ENCODE data around the gene CIB2.
A peak's percentile ranks its signal among the peaks of the same experiment; 100 is the strongest.

Gene CIB2

DNA sequence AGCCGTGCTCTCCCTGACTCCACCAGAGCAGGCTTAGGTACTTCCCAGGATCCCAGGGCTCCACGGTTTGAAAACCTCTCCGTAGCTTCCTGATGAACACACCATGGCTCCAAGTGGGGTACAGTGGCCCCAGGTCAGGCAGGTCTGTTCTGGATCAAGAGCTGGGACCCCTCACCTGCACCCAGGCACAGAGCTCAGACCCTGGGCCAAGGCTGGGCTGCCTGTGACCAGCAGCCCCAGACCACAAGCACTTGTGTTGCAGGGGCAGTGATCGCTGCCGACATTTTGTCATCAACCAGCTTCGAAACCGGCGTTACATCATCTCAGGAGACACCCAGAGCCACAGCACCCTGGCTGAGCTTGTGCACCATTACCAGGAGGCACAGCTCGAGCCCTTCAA lies 33.6 kb downstream of the CIB2 start:
- 98% methylated on average over 9 of the region's 9 CpGs for WGBS (ENCODE audit: insufficient coverage)
- CTCF ChIA-PET = interaction anchor here (1.1 to 2.4 kb wide), 4 partner anchors 8 to 131 kb away, joined by 3 to 9 read pairs (median 4); no protein-coding TSS in a partner anchor
- no peak overlapping the region for H3K27ac ChIP-seq (ENCODE audit: insufficient read depth in 1 of 2, low read depth in 1 of 2, low read length in 2 of 2, poor library complexity in 1 of 2, severe bottlenecking in 2 of 2)
- H3K27me3 ChIP-seq (replicated peaks in 2 of 5; ENCODE audit: control insufficient read depth in 4 of 5, insufficient read depth in 5 of 5, low read length in 4 of 5) = no peaks in the 10 kb centered on the region
- H3K4me3 ChIP-seq (ENCODE audit: control insufficient read depth in 1 of 7, extremely low read depth in 1 of 7, insufficient read depth in 4 of 7, low read depth in 2 of 7, low read length in 6 of 7) = no peak overlapping the region
- no peaks in the 10 kb centered on the region for H3K36me3 ChIP-seq (ENCODE audit: control insufficient read depth in 4 of 4, insufficient read depth in 4 of 4, low read length in 3 of 4)
- peaks cover 0 to 4% (median 2%) of the 10 kb centered on the region in 4 experiments for H3K4me1 ChIP-seq (ENCODE audit: control extremely low read depth in 1 of 4, control insufficient read depth in 4 of 4, insufficient read depth in 4 of 4, low read length in 3 of 4)
- DNase-seq = no peak
- POLR2A ChIA-PET = no interaction called here
- no peaks in the 10 kb centered on the region for H3K9me3 ChIP-seq (ENCODE audit: control extremely low read depth in 1 of 5, control insufficient read depth in 4 of 5, insufficient read depth in 2 of 5, low read depth in 1 of 5, low read length in 4 of 5)

DNA sequence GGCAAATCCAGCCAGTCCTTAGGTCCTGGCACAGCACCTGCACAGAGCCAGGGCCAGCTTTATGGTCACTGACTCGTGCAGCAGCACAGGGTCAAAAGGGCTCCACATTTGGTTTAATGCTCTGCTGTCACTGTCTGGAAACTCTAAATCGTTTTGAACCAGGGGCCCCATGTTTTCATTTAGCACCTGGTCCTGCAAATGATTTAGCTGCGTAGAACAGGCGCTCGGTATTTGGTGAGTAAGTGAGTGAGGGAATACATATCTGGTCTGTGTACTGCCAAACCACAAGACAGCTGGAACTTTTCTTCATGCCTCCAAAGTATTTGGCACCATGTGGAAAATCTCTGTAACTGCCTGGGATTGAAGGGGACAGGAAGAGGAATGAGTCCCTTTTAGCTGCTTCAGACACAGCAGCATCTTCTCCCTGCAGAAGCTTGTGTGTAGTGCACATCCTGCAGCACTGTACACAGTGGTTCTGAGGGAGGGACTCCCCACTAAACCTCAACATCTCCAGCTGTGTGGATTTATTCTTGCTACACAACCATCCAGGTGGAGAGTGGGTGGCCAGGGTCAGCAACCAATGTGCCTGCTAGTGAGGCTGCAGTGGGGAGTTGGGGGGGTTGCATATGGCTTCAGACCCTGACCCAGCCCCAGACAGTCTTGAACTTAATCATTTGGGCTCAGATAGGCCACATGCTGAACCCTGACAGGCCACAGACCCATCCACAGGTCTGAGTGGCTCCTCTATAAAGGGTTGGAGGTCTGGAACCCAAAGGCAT lies 37.8 kb downstream of the CIB2 start:
- Histone ChIP-seq H3K36me3 (ENCODE audit: control insufficient read depth in 4 of 4, insufficient read depth in 4 of 4, low read length in 3 of 4) (no peaks in the 10 kb centered on the region), H3K27ac (ENCODE audit: insufficient read depth in 1 of 2, low read depth in 1 of 2, low read length in 2 of 2, poor library complexity in 1 of 2, severe bottlenecking in 2 of 2) (no peak overlapping the region), H3K4me1 (ENCODE audit: control extremely low read depth in 1 of 4, control insufficient read depth in 4 of 4, insufficient read depth in 4 of 4, low read length in 3 of 4) (peaks cover 0 to 12% (median 8%) of the 10 kb centered on the region in 4 experiments), H3K4me3 (ENCODE audit: control insufficient read depth in 1 of 7, extremely low read depth in 1 of 7, insufficient read depth in 4 of 7, low read depth in 2 of 7, low read length in 6 of 7) (no peak overlapping the region), H3K9me3 (ENCODE audit: control extremely low read depth in 1 of 5, control insufficient read depth in 4 of 5, insufficient read depth in 2 of 5, low read depth in 1 of 5, low read length in 4 of 5) (no peaks in the 10 kb centered on the region), H3K27me3 (replicated peaks in 2 of 5; ENCODE audit: control insufficient read depth in 4 of 5, insufficient read depth in 5 of 5, low read length in 4 of 5) (no peaks in the 10 kb centered on the region)
- 80% methylated on average over 4 of the region's 5 CpGs for WGBS (ENCODE audit: insufficient coverage)
- DNase-seq = no peak
- POLR2A ChIA-PET = interaction anchor here (1.1 kb wide), 1 partner anchor 11 kb away, joined by 3 read pairs; no protein-coding TSS in a partner anchor
- CTCF ChIA-PET = interaction anchor here (1.0 to 6.4 kb wide), 5 partner anchors 8 to 104 kb away, joined by 3 to 37 read pairs (median 3); no protein-coding TSS in a partner anchor

DNA sequence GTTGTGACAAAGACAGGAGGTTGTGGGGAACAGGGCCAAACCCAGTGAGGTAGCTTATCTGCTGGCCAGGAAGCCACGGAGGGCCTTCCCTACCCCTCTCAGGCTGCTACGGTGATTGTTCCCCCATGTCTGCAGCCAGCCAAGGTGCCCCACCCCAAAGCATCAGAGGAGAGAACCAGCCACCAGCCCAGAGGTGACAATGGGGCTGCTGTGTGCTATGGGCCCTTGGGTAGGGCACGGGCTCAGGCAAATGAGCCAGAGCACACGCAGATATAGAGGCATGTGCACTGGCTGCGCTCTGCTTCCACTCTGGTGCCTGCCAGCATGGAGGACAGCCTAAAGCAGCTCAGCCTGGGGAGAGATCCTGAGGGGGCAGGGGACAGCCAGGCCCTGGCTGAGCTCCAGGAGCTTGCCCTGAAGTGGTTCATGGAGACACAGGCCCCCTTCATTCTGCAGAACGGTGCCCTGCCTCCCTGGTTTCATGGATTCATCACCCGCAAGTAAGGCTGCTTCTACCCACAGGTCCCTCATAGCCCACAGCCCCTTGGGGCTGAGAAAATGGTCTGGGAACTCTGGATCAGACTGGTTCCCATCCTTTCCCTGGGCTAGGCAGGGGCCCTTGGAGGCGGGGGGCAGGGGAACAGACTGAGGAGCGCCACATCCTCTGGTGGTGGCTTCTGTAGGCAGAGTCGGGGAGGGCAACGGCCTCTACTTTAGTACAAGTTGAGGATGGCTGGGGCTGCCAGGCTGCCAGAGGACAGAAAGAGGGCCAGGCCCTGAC lies 38.8 kb downstream of the CIB2 start, which contains the start of gene SH2D7:
SH2D7 (plus strand) TSS at position 301 of the 781 bp plus-strand sequence; CDS start at position 325, 24 bp downstream.
- H3K4me3 ChIP-seq (ENCODE audit: control insufficient read depth in 1 of 7, extremely low read depth in 1 of 7, insufficient read depth in 4 of 7, low read depth in 2 of 7, low read length in 6 of 7) = no peak within 1 kb of the TSS
- ChIA-PET POLR2A (interaction anchor here (0.6 to 1.1 kb wide), 2 partner anchors 10 to 12 kb away, joined by 3 to 5 read pairs; no protein-coding TSS in a partner anchor), CTCF (interaction anchor here (1.0 to 6.4 kb wide), 3 partner anchors 9 to 16 kb away, joined by 3 to 37 read pairs (median 3); partner anchors contain the start of gene TBC1D2B)
- no peaks in the 10 kb centered on the region for H3K27me3 ChIP-seq (replicated peaks in 2 of 5; ENCODE audit: control insufficient read depth in 4 of 5, insufficient read depth in 5 of 5, low read length in 4 of 5)
- peak in 1 of 3 donors; percentile 39 for DNase-seq
- no peak within 1 kb of the TSS for H3K27ac ChIP-seq (ENCODE audit: insufficient read depth in 1 of 2, low read depth in 1 of 2, low read length in 2 of 2, poor library complexity in 1 of 2, severe bottlenecking in 2 of 2)
- H3K36me3 ChIP-seq (ENCODE audit: control insufficient read depth in 4 of 4, insufficient read depth in 4 of 4, low read length in 3 of 4) = no peaks in the 10 kb centered on the region
- no peaks in the 10 kb centered on the region for H3K9me3 ChIP-seq (ENCODE audit: control extremely low read depth in 1 of 5, control insufficient read depth in 4 of 5, insufficient read depth in 2 of 5, low read depth in 1 of 5, low read length in 4 of 5)
- WGBS (ENCODE audit: insufficient coverage) = 74% methylated on average over 8 of the region's 11 CpGs
- H3K4me1 ChIP-seq (ENCODE audit: control extremely low read depth in 1 of 4, control insufficient read depth in 4 of 4, insufficient read depth in 4 of 4, low read length in 3 of 4) = peaks cover 0 to 12% (median 8%) of the 10 kb centered on the region in 4 experiments

DNA sequence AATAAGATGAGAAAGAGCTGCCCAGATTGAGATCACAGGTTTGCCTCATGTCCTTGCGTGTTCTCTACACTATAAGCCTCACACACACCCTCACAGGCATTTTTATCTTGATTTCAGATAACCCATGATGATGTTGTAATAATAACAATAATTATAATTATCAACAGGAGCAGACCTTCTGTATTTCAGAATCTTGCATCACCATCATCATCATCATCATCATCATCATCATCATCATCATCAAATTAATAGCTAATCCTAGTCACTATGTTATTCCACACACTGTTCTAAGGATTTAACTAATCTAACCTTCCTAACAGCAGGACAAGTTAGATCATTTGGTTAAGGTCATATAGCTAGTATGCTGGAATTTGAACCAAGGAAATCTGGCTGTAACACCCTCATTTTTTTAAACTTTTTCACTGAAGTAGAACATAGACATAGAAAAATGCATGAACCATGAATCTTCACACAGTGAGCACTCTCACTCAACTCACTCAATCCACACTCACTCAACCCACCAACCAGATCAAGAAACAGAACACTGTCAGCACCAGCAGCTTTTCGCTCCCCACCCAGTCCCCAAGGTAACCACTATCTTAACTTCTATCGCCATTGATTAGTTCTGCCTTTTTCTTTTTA lies 40.7 kb downstream of the CIB2 start:
- DNase-seq = no peak
- H3K27ac ChIP-seq (ENCODE audit: insufficient read depth in 1 of 2, low read depth in 1 of 2, low read length in 2 of 2, poor library complexity in 1 of 2, severe bottlenecking in 2 of 2) = no peak overlapping the region
- POLR2A ChIA-PET = no interaction called here
- H3K4me1 ChIP-seq (ENCODE audit: control extremely low read depth in 1 of 4, control insufficient read depth in 4 of 4, insufficient read depth in 4 of 4, low read length in 3 of 4) = peaks cover 0 to 12% (median 8%) of the 10 kb centered on the region in 4 experiments
- CTCF ChIA-PET = interaction anchor here (1.1 to 6.4 kb wide), 4 partner anchors 18 to 91 kb away, joined by 3 to 37 read pairs (median 4); no protein-coding TSS in a partner anchor
- H3K9me3 ChIP-seq (ENCODE audit: control extremely low read depth in 1 of 5, control insufficient read depth in 4 of 5, insufficient read depth in 2 of 5, low read depth in 1 of 5, low read length in 4 of 5) = no peaks in the 10 kb centered on the region
- WGBS (ENCODE audit: insufficient coverage) = 100% methylated on average over 2 of the region's 3 CpGs
- H3K27me3 ChIP-seq (replicated peaks in 2 of 5; ENCODE audit: control insufficient read depth in 4 of 5, insufficient read depth in 5 of 5, low read length in 4 of 5) = no peaks in the 10 kb centered on the region
- H3K36me3 ChIP-seq (ENCODE audit: control insufficient read depth in 4 of 4, insufficient read depth in 4 of 4, low read length in 3 of 4) = no peaks in the 10 kb centered on the region
- no peak overlapping the region for H3K4me3 ChIP-seq (ENCODE audit: control insufficient read depth in 1 of 7, extremely low read depth in 1 of 7, insufficient read depth in 4 of 7, low read depth in 2 of 7, low read length in 6 of 7)

DNA sequence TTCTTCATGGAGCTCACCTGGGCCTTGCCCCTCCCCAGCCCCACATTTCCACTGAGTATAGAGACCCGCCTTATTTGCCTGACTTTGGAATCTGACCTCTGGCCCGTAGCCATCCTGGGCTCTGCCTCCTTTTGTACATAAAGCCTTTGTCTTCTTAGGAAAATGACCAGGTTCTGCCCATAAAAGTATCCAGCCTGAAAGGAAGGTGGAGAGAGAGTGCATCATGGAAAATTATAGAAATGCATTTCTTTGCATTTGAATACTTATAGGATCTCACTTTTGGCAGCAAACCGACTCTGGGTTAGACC lies 42.5 kb downstream of the CIB2 start:
- H3K36me3 ChIP-seq (ENCODE audit: control insufficient read depth in 4 of 4, insufficient read depth in 4 of 4, low read length in 3 of 4) = no peaks in the 10 kb centered on the region
- no peaks in the 10 kb centered on the region for H3K27me3 ChIP-seq (replicated peaks in 2 of 5; ENCODE audit: control insufficient read depth in 4 of 5, insufficient read depth in 5 of 5, low read length in 4 of 5)
- WGBS (ENCODE audit: insufficient coverage) = 90% methylated on average over 2 of the region's 3 CpGs
- no peak overlapping the region for H3K4me3 ChIP-seq (ENCODE audit: control insufficient read depth in 1 of 7, extremely low read depth in 1 of 7, insufficient read depth in 4 of 7, low read depth in 2 of 7, low read length in 6 of 7)
- no peak overlapping the region for H3K27ac ChIP-seq (ENCODE audit: insufficient read depth in 1 of 2, low read depth in 1 of 2, low read length in 2 of 2, poor library complexity in 1 of 2, severe bottlenecking in 2 of 2)
- ChIA-PET CTCF (interaction anchor here (1.1 kb wide), 1 partner anchor 19 kb away, joined by 7 read pairs; no protein-coding TSS in a partner anchor), POLR2A (no interaction called here)
- peaks cover 0 to 21% (median 18%) of the 10 kb centered on the region in 4 experiments for H3K4me1 ChIP-seq (ENCODE audit: control extremely low read depth in 1 of 4, control insufficient read depth in 4 of 4, insufficient read depth in 4 of 4, low read length in 3 of 4)
- H3K9me3 ChIP-seq (ENCODE audit: control extremely low read depth in 1 of 5, control insufficient read depth in 4 of 5, insufficient read depth in 2 of 5, low read depth in 1 of 5, low read length in 4 of 5) = no peaks in the 10 kb centered on the region
- DNase-seq = no peak

DNA sequence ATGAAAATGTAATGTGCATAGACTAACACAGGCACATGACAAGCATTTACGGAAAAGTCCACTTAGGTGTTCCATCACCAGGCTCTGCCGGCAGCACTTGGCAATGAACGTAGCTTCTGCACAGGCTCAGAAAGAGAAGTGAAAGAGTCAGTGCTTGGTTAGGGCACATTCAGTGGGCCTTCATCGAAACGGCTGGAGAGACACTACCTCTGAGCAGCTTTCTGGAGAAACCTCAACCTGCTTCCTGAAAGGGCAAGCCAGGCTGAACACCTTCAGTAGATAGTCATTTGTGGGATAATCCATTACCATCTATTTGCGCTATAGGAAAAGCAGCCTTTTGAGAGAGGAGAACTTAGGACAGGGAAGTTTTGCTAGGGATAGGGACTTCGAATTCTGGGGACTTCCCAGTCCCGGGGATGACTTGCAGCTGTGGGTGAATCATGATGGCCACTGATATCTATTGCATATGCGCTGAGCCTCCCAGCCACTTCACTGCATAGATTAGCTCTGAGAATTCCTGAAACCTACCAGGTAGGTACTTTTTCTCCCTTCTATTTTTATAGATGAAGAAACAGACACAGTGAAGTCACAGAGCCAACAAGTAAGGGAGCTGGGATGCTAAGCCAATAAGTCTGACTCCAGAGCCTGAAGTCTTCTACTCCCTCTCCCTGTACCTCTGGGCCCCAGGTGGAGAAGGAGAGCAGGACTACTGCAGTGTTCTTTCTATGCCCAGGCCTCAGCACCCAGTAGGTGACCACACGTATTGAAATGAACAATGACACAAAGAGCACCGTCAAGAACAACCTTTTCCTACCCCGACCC lies 43.1 kb downstream of the CIB2 start:
- Histone ChIP-seq H3K27ac (ENCODE audit: insufficient read depth in 1 of 2, low read depth in 1 of 2, low read length in 2 of 2, poor library complexity in 1 of 2, severe bottlenecking in 2 of 2) (no peak overlapping the region), H3K36me3 (ENCODE audit: control insufficient read depth in 4 of 4, insufficient read depth in 4 of 4, low read length in 3 of 4) (no peaks in the 10 kb centered on the region), H3K9me3 (ENCODE audit: control extremely low read depth in 1 of 5, control insufficient read depth in 4 of 5, insufficient read depth in 2 of 5, low read depth in 1 of 5, low read length in 4 of 5) (no peaks in the 10 kb centered on the region), H3K4me1 (ENCODE audit: control extremely low read depth in 1 of 4, control insufficient read depth in 4 of 4, insufficient read depth in 4 of 4, low read length in 3 of 4) (peaks cover 0 to 24% (median 19%) of the 10 kb centered on the region in 4 experiments), H3K4me3 (ENCODE audit: control insufficient read depth in 1 of 7, extremely low read depth in 1 of 7, insufficient read depth in 4 of 7, low read depth in 2 of 7, low read length in 6 of 7) (no peak overlapping the region), H3K27me3 (replicated peaks in 2 of 5; ENCODE audit: control insufficient read depth in 4 of 5, insufficient read depth in 5 of 5, low read length in 4 of 5) (no peaks in the 10 kb centered on the region)
- POLR2A ChIA-PET = interaction anchor here (0.6 kb wide), 1 partner anchor 11 kb away, joined by 3 read pairs; no protein-coding TSS in a partner anchor
- no peak for DNase-seq
- 94% methylated on average over 12 of the region's 12 CpGs for WGBS (ENCODE audit: insufficient coverage)
- CTCF ChIA-PET = interaction anchor here (1.1 kb wide), 1 partner anchor 20 kb away, joined by 7 read pairs; no protein-coding TSS in a partner anchor
